Upper lobe of right lung (tissue), 1 donor: ENCODE results near the gene LHX4. TPM values are rescaled to one million over a fixed set of nuclear protein-coding genes. Genes with fewer than 3 reads are reported as not detected.

ENCODE experiments used
- ATAC-seq: fragments of 200-7000 bp; cut with Tn5 transposase; one replicate; pipeline ENCODE4 v1.9.1; 2020; ENCODE audit warnings: mild to moderate bottlenecking, moderate library complexity
- DNase-seq: peaks from one replicate; pipeline ENCODE4 v3.0.0-alpha.2; 2020
- H3K27ac ChIP-seq: fragments of 200-600 bp; one replicate; pipeline ENCODE4 v1.8.0; 2022
- H3K27me3 ChIP-seq: fragments of 200-600 bp; one replicate; pipeline ENCODE4 v1.8.0; 2022; ENCODE audit warnings: mild to moderate bottlenecking
- H3K36me3 ChIP-seq: fragments of 200-600 bp; one replicate; pipeline ENCODE4 v1.8.0; 2022
- H3K4me1 ChIP-seq: fragments of 200-600 bp; one replicate; pipeline ENCODE4 v1.8.0; 2022
- H3K4me3 ChIP-seq: fragments of 200-600 bp; one replicate; pipeline ENCODE4 v1.8.0; 2022; ENCODE audit warnings: mild to moderate bottlenecking
- H3K9me3 ChIP-seq: fragments of 200-600 bp; one replicate; pipeline ENCODE4 v1.8.0; 2022
- intact Hi-C: fragments of 100-400 bp; cut with DNase I; formaldehyde crosslinking; loops from one replicate; pipeline ENCODE4 v1.11.0; 2022
- total RNA-seq: library from RNA; stranded (reverse); fragmentation: NEBNext Ultra II Directional; extraction: Animal tissue kit (Norgen Biotek cat#: 25700); gene quantifications from one replicate; pipeline ENCODE4 v1.2.1, GENCODE V29; 2021
- TF ChIP-seq, protein P1 (sequence below): fragments of 200-600 bp; IDR thresholded peaks from one replicate; pipeline ENCODE4 v1.8.0; 2022; ENCODE audit warnings: antibody characterized with exemption
- donor health status: DM: no; HTN: yes; CAD: no; lungs with severe emphysema.

The LHX4 gene
- total RNA-seq, 1 donor from 2014 or later, result not detected

GRCh38 chr1:180194546-180195207 lies 35.4 kb upstream of the LHX4 start:
- ATAC-seq, result no peak
- intact Hi-C loops, result no loop called here
- Histone ChIP-seq H3K4me1 (no peaks in the 10 kb centered on the region), H3K27ac (no peak overlapping the region), H3K27me3 (no peaks in the 10 kb centered on the region), H3K9me3 (no peaks in the 10 kb centered on the region), H3K36me3 (peaks cover 85% of the 10 kb centered on the region), H3K4me3 (no peak overlapping the region)
- no peak for DNase-seq
- TF ChIP-seq, protein P1, sequence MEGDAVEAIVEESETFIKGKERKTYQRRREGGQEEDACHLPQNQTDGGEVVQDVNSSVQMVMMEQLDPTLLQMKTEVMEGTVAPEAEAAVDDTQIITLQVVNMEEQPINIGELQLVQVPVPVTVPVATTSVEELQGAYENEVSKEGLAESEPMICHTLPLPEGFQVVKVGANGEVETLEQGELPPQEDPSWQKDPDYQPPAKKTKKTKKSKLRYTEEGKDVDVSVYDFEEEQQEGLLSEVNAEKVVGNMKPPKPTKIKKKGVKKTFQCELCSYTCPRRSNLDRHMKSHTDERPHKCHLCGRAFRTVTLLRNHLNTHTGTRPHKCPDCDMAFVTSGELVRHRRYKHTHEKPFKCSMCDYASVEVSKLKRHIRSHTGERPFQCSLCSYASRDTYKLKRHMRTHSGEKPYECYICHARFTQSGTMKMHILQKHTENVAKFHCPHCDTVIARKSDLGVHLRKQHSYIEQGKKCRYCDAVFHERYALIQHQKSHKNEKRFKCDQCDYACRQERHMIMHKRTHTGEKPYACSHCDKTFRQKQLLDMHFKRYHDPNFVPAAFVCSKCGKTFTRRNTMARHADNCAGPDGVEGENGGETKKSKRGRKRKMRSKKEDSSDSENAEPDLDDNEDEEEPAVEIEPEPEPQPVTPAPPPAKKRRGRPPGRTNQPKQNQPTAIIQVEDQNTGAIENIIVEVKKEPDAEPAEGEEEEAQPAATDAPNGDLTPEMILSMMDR, result no peak

DNA sequence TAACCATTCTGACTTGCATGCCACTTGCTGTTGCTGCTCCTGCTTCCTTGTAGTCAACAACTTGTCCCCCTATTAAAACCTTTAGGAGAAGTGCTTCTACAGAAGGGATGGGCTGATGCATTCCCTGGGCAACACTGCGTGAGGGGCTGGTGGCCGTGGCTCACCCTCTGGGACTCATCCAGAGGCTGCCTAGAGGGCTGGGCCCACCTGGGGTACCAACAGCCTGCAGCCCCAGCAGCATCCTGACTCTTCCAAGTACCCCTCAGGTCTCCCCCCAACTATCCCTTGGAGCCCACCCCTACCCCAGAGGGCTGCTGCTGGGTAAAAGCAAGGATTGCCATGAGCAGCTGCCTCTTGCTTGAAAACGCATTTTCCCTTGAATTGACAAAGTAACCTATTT lies 34.7 kb upstream of the LHX4 start:
- Histone ChIP-seq H3K4me1 (no peaks in the 10 kb centered on the region), H3K9me3 (no peaks in the 10 kb centered on the region), H3K27me3 (no peaks in the 10 kb centered on the region), H3K27ac (no peak overlapping the region), H3K4me3 (no peak overlapping the region), H3K36me3 (peaks cover 77% of the 10 kb centered on the region)
- TF ChIP-seq, protein P1, result no peak
- ATAC-seq (no peak), DNase-seq (no peak)
- intact Hi-C loops, result no loop called here

GRCh38 chr1:180195916-180196315 lies 34.1 kb upstream of the LHX4 start:
- intact Hi-C loops, result no loop called here
- no peaks in the 10 kb centered on the region for H3K9me3 ChIP-seq
- H3K36me3 ChIP-seq, result peaks cover 72% of the 10 kb centered on the region

DNA sequence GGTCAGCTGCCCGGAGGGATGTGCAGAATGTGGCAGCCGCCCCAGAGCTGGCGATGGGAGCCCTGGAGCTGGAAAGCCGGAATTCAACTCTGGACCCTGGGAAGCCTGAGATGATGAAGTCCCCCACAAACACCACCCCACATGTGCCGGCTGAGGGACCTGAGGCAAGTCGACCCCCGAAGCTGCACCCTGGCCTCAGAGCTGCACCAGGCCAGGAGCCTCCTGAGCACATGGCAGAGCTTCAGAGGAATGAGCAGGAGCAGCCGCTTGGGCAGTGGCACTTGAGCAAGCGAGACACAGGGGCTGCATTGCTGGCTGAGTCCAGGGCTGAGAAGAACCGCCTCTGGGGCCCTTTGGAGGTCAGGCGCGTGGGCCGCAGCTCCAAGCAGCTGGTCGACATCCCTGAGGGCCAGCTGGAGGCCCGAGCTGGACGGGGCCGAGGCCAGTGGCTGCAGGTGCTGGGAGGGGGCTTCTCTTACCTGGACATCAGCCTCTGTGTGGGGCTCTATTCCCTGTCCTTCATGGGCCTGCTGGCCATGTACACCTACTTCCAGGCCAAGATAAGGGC lies 33.5 kb upstream of the LHX4 start:
- no peaks in the 10 kb centered on the region for H3K4me1 ChIP-seq
- intact Hi-C loops, result no loop called here
- peaks cover 66% of the 10 kb centered on the region for H3K36me3 ChIP-seq
- H3K4me3 ChIP-seq, result no peak overlapping the region
- no peaks in the 10 kb centered on the region for H3K9me3 ChIP-seq
- DNase-seq, result no peak
- no peak for ATAC-seq
- no peak overlapping the region for H3K27ac ChIP-seq
- TF ChIP-seq, protein P1, result no peak
- H3K27me3 ChIP-seq, result no peaks in the 10 kb centered on the region

More at GRCh38 chr1:180195916-180196315, 34.1 kb upstream of the LHX4 start:
- TF ChIP-seq, protein P1, result no peak
- Histone ChIP-seq H3K27me3 (no peaks in the 10 kb centered on the region), H3K4me1 (no peaks in the 10 kb centered on the region), H3K4me3 (no peak overlapping the region), H3K27ac (no peak overlapping the region)
- no peak for DNase-seq
- no peak for ATAC-seq

DNA sequence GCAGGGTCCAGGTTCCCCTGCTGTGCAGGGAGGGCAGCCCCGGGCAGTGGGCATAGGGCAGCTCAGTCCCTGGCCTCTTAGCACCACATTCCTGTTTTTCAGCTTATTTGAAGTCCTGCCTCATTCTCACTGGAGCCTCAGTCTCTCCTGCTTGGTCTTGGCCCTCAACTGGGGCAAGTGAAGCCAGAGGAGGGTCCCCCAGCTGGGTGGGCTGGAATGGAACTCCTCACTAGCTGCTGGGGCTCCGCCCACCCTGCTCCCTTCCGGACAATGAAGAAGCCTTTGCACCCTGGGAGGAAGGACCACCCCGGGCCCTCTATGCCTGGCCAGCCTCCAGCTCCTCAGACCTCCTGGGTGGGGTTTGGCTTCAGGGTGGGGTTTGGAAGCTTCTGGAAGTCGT lies 32.8 kb upstream of the LHX4 start:
- no peak for ATAC-seq
- H3K4me1 ChIP-seq, result no peaks in the 10 kb centered on the region
- intact Hi-C loops, result no loop called here
- no peaks in the 10 kb centered on the region for H3K27me3 ChIP-seq
- TF ChIP-seq, protein P1, result no peak
- no peak for DNase-seq
- peaks cover 59% of the 10 kb centered on the region for H3K36me3 ChIP-seq
- H3K4me3 ChIP-seq, result no peak overlapping the region
- no peak overlapping the region for H3K27ac ChIP-seq
- H3K9me3 ChIP-seq, result no peaks in the 10 kb centered on the region
